NCI-H524 treated with DMSO at 0.1 percent for 48 hours (cell line): Measurements from ENCODE around the gene CHKA.

Source experiments
- DNase-seq: peaks from one replicate; lab custom pipeline; 2025; lab: John Stamatoyannopoulos, UW

CHKA gene

DNA sequence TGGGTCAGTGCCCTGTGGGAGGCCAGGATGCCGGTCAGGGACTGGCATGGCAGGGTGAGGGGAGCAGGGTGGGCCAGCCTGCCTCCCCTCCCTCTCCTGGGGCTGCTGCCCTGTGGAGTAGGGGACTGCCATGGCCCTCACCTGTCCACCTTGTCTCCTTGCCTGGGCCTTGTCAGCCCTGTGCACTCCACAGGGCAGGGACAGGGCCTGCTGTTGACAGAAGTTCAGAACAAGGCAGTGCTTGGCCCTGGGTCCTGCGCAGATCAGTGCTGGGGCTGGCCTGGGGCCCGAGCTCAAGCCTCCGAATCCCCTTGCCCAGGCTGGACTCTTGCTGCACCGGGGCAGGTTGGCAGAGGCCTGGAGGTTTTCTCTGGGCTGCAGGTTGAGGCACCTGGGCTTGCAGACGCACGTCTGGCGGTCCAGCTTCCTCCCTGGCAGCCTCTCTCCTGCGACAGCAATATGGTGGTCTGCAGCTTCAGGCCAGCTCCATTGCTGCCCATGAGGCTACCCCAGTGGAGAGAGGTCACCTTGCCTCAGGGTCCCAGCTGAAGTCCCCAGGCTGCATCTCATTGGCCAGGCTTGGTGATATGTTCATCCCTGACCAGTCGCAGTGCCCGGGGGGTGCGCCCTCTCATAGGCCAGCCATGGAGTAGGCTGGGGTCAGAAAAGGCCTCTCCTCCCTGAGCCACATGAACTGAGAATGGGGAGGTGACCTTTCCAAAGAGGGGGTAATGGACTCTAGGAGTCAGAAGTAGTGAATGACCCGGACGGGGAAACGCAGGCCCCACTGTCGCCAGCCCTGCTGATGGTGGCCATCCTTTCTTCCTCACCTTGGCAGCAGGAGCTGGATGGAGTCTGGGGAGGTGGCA, 21.5 kb upstream of the CHKA start:
- DNase-seq, result no peak

DNA sequence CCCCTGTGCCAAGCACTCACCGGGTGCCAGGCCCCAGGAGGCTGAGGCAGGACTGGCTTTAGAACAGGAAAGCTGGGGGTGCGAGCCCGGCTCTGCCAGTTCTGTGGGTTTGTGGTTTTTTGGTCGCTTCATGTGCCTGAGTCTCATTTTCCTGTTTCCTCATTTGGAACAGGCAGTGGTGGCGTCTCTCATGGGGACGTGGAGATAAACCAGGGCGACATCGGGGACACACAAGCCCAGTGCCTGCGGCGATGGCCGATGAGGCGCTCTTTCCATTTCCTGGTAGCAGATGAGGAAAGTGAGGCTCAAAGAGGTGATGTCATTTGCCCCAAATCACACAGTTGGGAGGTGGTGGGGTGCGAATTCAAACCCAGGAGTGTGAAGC, 20.8 kb upstream of the CHKA start:
- DNase-seq, result no peak

DNA sequence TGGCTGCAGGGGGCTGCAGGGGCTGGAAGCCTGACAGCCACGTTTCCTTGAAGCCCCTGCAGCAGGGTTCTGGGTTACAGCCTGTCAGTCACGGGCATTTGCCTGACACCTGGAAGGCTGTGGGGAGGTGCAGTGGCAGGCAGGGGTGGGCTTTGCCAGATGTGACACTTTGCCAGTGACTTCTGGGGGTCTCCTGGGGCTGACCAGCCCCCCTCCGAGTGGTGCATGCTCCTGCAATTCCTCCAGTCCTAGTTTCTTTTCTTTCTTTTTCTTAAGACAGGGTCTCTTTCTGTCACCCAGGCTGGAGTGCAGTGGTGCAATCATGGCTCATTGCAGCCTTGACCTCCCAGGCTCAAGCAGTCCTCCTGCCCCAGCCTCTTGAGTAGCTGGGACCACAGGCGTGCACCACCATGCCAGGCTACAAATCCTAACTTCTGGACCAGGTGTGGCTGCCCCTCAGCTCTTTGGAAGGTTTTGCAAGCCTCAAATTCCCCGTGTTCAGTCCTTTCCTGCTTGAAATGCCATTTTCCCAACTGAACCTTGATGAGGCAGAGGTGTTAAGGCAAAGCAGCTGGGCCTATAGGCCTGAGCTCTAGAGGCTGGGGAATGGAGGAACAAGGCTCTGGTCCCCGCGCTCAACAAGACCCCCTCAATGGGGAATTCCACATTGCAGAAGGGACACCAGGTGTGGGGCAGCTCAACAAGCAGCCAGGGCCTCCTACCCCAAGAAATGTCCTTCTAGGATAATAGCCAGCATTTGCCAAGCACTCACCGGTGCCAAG, 20.2 kb upstream of the CHKA start:
- no peak for DNase-seq

DNA sequence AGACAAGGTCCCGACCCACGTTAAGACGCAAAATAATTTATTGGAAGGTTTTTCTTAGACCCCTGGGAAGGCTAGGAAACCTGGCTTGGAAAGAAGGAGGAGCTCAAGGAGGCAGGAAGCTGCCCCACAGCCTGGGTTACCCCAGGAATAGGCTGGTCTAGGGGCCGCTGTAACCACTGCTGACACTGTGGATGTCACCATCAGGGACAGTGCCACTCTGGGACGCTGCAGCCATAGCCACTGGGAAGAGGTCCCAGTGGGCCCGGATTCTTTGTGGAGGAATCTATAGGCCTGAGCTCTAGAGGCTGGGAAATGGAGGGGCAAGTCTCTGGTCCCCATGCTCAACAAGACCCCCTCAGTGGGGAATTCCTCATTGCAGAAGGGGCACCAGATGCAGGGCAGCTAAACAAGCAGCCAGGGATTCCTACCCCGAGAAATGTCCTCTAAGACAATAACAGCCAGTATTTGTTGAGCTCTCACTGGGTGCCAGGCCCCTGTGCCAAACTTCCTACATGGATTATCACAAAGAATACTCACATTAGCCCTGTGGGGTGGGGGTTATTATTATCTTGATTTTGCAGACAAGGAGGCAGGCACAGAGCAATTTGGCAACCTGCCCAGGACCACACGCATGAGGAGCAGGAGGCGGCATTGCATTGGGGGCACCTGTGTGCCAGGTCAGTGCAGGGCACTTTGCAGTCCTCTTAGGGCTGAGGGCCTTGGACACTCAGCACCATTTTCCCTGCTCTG, 19.5 kb upstream of the CHKA start:
- DNase-seq, result no peak

DNA sequence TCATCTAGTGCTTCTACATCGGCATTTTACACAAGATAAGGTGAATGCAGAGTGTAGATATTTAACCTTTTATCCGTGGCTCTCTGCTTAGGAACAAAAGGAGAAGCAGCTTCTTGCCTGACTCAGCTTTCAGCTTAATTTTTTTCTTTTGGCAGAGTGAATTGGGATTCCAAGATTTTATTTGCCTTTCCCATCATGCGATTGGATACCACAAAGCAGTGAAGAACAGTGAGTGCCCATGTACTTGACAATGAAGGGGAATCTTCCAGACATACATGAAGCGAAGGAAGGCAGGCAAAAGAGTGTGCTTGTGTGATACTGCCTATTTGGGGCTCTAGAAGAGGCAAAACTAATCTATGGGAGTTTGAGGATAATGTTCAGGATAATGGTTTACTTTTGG, 17.0 kb upstream of the CHKA start:
- DNase-seq, result no peak

DNA sequence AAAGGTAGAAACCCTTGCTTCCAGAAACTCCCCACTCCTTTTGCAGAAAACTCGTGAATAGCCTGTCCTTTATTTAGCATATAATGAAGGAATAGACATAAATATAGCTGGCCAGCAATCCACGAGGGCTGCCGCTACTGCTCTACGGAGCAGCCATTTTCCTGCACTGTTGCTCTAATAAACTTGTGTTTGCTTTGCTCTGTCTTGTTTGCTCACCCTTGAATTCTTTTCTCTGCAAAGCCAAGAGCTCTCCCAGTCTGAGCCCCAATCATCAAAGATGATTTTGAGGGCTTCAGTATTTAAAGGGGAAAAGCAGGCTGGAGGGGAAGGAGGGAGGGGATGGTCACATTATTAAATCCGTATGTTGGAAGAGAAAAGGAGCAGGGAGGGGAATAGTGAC, 16.6 kb upstream of the CHKA start:
- no peak for DNase-seq

DNA sequence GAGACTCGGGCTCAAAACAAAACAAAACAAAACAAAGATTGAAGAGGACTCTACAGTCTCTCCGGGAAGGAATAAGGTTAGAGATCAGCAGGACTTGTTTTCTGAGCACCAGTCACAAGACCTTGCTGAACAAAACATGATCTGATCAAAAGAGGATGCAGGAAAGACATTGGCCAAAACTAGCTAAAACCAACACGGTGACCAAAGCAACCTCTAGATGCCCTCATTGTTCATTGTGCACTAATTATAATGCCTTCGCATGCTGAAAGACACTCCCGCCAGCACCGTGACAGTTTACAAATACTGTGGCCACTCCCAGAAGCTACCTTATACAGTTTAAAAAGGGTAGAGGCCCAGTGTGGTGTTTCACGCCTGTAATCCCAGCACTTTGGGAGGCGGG, 15.7 kb upstream of the CHKA start:
- no peak for DNase-seq

DNA sequence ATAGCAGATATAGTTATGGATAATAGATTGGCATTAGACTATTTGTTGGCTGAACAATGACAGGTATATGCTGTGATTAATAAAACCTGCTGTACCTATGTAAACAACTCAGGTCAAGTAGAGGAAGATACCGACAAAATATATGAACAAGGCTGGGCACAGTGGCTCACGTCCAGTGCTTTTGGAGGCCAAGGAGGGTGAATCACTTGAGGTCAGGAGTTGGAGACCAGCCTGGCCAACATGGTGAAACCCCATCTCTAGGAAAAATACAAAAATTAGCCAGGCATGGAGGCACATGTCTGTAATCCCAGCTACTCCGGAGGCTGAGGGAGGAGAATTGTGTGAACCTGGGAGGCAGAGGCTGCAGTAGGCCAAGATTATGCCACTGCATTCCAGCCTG, 14.0 kb upstream of the CHKA start:
- DNase-seq, result no peak

DNA sequence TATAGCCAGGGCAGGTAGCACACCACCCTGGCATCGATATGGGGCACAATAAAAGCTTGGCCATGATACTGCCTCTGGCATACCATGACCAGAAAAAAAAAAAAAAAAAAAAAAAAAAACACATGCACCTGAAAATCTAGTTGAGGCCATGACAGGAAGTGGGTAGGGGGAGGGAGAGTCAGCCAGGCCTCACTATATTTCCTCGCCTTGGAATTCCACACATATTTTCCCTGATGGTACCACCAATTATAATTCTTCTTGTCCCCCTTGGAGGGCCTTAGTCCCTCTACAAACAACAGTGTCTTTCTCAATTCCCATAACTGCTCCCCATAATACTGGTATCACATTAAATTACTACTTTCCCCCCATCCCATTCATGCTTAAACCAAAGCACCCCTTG, 12.6 kb upstream of the CHKA start:
- no peak for DNase-seq

DNA sequence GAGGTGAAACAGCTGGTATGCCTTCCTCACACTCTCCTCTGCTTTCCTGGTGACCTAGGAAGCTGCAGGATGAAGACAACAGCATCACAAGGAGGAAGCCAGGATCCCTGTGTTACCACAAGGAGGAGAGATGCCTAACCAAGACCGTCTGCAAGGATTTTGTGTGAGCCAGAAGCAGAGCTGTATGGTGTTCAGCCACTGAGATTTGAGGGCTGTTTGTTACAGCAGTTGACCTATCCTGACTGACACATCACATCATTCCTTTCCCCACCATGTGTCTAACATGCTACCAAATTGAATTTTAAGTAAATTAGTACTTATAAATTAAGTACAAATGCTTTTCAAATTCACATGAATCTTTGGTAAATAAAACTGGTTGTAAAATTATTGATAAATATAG, 8.9 kb upstream of the CHKA start:
- DNase-seq, result no peak

DNA sequence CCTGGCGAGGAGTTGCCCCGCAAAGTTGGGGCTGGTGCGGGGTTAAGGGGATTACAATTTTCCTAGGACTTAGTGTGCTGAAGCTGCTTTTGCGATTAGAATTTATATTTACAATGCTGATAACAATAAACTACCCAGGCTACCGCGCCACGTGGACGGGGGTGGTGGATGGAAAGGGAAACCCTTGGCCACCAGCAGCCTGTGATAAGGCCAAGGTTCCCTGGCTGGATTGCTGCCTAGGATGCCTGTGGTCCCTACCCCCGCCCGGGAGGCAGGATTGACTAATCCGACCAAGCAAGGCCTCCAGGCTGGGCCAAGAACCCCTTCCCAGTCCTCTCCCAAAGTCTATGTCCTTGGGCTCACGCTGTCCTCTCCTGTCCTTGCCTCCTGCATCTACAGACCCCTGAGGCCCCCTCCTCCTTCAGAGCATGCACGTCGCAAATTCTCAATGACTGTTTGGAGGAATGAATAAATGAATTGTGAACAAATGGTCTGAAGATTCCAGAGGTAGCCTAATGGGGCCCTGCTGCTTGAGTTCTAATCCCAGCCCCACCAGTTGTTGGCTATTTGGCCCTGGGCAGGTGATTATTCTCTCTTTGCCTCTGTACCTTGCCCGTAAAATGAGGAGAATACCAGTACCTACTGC, 7.6 kb upstream of the CHKA start:
- no peak for DNase-seq

DNA sequence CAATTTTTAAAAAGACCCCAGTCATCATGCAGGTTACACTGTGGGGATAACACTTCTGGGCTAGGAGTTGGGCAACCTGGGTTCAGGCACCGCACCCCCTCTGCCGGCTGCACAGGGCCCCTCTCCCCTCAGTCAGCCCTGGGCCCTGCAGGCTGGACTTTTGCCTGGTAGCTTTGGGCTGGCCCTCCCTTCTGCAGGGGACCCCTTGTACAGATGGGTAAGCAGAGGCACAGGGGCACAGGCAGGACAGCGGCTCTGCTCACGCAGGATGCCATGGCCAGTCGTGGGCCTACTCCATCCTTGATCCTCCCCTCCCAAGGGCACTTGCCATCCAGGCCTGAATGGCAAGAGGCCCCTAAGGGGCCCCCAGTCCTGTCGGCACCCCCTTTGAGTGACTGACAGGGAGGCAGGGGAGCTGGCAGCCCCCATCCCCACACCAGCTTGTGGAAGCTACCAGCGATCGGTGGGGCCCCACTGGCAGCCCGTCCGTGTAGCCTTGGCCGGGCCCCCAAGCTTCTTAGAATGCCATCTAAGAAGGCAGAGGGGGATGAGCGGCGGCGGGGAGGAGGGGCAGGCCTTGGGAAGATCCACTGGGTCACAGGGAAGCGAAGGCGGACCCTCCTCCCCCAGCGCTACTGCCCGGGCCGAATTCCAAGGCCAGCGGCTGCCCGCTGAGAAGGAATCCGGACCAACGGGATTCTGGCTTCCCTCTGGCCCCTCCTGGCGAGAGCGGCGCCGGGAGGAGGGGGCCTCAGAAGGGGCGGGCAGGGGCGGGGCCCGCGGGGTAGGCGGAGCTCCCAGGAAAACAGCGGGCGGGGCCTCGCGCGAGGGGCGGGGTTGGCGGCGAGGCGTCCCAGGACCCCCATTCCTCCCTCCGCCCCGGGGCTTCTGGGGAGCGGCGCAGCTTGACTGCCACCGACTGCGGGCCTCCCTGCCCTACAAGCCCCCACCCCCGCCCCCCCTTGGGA, 6.8 kb upstream of the CHKA start:
- no peak for DNase-seq

DNA sequence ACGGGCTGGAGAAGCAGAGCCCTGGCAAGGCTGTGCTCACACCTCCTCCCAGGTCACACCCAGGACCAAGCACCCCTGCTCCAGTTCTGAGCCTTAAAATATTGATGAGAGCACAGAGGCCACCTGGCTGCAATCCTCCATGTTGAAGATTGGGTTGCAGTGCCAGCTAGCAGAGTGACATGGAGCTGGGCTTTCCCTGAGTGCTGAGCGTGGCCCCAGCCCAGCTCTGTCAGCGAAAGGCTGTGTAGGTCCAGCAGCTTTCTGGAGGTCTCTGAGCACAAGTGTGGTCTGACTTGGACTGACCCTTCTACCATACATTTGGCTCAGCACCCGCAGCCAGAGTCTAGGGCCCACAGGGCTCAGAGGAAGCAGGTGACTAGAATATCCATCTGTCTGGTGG, 4.0 kb upstream of the CHKA start:
- no peak for DNase-seq

DNA sequence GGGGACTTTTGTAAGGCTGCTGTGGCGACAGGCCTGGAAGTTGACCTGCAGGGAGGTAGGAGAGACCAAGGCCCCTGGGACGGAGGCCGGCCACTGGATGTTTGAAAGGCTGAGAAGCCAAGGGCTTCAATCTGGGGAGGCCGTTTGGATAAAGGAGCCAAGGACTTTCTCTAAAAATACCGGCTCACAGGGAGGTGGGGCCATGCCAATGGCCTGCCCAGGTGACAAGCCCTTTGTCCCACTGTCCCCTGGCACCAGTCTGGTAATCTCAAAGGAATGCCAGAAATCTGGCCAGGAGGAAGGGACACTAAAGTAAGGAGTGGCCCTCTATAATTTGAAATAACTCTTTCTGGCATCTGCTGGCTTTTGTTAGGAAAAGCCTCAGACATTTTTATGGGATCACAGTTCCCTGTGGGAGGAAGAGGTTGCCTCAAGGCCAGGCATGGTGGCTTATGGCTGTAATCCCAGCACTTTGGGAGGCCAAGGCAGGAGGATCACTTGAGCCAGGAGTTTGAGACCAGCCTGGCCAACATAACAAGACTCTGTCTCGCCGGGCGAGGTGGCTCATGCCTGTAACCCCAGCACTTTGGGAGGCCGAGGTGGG, 1.9 kb upstream of the CHKA start:
- DNase-seq, result no peak

DNA sequence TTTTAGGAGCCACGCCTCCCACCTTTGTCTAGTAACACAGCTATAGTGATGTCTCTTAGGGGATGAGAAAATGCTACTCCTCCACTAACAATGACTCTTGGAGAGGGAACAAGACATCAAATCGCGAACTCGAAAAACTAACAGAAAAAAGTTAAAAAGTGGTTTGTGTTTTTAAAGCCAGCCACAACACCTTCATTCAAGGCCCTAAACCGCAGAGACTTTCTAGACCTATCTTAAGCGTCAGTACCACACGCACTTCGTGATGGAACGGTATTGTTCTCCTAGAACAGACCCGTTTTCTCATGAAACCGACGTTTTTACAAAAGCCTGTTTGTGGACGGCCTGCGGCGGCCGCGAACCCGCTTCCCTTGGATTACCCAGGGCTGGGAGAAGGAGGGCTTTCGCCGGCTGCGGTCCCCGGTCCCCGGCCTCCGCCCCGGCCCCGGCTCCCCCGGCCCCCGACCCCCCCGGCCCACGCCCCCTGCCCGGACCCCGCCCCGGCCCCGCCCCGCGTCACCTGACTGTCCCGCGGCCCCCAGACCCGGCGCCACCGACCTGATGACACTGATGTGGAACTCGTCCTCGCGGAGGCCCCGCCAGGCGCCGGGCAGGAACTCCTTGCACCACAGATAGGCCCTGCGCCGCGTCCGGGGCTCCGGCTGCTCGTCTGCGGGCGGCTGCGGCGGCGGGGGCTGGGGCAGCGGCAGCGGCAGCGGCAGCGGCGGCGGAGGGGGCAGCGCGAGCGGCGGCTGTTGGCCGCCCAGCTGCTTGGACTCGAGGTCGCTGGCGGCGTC, 718 bp downstream of the CHKA start:
- DNase-seq, result no peak

DNA sequence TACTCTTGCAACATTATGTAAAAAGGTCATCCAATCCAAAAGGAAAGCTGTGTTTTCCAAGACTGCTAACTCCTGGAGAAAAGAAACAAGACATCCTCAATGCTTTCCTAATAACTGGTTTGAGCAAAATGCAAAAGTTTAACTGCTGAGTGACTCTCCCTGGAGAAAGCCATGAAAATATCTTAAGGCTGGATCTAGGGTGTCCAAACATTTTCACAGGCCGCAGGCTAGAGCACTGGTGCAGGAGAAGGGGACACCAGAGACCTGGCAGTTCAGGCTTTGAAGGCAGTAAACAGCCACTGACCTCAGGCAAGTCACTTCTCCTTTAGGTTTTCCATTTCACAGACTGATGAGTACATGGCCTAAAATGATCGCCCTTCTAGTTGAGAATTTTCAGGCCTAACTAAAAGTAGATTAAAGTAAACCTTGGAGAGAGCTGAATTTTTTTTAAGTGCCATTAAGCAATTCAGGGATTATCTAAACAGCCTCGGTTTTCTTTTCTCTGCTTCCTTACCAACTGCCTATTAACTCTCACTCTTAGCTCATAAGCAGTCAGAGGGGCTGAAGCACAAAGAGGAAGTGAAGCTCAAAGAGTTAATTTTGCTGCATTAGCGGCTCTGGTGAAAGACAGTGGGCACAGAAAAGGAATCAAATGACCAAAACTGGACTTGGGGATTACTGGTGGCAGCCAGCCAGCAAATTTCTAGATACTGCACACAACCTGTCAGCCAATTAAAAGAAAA, 2.3 kb downstream of the CHKA start:
- no peak for DNase-seq

DNA sequence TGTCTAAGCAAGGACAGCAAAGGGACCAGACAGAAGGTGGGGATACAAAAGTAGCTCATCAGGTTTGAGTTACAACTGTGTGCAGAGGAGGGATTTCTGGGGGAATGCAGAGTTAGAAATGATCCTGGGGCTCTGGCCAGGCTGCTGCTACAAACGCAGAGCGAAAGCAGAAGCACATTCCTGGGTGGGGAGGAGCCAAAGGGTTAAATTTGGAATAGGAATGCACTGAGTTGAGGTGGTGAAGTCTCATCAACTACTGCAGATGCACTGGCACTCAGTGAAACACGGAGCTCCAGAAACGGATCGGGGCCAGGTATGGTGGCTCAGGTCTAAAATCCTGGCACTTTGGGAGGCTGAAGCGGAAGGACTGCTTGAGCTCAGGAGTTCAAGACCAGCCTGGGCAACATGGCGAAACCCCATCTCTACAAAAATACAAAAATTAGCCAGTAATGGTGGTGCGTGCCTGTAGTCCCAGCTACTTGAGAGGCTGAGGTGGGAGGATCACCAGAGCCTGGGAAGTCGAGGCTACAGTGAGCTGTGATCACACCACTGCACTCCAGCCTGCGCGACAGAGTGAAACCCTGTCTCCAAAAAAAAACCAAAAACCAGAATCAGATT, 3.2 kb downstream of the CHKA start:
- DNase-seq, result no peak

DNA sequence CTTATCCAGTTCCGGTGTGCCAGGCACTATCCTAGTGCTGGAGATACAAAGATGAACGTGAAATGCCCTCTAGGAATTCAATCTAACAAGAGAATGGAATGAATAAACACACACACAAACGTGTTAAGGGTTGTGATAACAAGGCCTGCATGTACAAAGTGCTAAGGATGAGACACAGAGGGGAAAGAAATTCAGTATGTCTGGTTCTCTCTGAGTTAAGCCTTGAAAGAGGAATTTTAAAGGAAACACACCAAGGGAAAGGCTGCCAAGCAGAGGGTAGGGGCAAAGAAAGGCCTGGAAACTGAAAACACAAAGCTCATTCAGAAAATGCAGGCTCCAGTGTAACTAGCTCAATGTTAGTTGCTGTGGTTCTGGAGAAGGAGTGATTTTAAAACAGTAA, 4.2 kb downstream of the CHKA start:
- DNase-seq, result no peak

DNA sequence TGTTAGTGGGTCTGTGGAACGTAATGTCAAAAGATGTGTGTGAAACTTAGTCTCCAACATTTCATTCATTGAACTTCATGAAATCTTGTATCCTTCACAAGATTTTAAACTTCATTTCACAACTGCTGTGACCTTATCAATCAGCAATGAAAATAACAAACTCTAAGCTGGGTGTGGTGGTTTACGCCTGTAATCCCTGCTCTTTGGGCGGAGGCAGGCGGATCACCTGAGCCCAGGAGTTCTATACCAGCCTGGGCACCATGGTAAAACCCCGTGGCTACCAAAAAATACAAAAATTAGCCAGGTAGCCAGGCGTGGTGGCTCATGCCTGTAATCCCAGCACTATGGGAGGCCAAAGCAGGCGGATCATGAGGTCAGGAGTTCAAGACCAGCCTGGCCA, 5.1 kb downstream of the CHKA start:
- DNase-seq, result no peak
